ENCODE data around the gene GABBR2.

DNA sequence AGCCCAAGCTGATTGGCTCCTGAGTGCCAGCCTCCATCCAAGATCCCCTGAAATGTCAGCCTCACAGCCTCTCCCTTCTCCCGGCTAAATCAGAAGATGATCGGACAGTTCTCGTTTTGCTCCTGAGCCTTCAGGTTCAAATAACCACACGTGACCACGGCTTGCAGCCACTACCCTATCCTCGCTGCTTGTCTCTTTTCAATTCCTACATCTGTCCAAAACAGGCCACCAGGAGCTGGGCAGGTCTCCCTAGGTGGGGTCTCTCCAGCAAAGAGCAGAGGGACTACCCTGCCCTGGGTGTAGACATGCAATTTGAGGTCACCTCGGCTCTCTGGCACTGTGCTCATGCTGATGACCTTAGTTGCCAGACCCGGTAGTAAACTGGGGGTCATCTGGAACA is 229.3 kb downstream of the GABBR2 start:
- TF ChIP-seq CTCF (IDR thresholded peaks at IDR 0.05) (no peak), POLR2A (IDR thresholded peaks at IDR 0.05) (no peak)
